HepG2 (cell line): ENCODE measurements around the gene SLC35G2. TPM values are rescaled to one million over a fixed set of nuclear protein-coding genes. Genes with fewer than 3 reads are reported as not detected.

Experiments
- BRD4 ChIP-seq: sonication (generic); formaldehyde crosslinking; IDR thresholded peaks from 2 replicates; pipeline ENCODE4 v1.4.0; 2020; ENCODE audit warnings: missing genetic modification reagents
- CENPBD1 ChIP-seq: sonication (generic); formaldehyde crosslinking; IDR thresholded peaks from 2 replicates; pipeline ENCODE4 v1.8.0; 2022; ENCODE audit warnings: missing genetic modification reagents, low read depth, mild to moderate bottlenecking, borderline replicate concordance
- CHCHD3 ChIP-seq: sonication (generic); formaldehyde crosslinking; IDR thresholded peaks from 2 replicates; pipeline ENCODE4 v1.8.0; 2022; ENCODE audit warnings: mild to moderate bottlenecking, missing genetic modification reagents, moderate library complexity
- EHMT2 ChIP-seq: fragments of 200-600 bp; sonication (generic); IDR thresholded peaks from 2 replicates; pipeline ENCODE4 v1.7.0; 2017; ENCODE audit warnings: antibody characterized with exemption, low read depth, low read length, borderline replicate concordance
- HMG20A ChIP-seq: IDR thresholded peaks from 2 replicates; pipeline ENCODE4 v1.6.1; 2016; ENCODE audit warnings: borderline replicate concordance
- HNRNPH1 ChIP-seq: fragments of 200-400 bp; formaldehyde crosslinking; optimal IDR thresholded peaks from 2 replicates; pipeline ENCODE3; 2017; ENCODE audit warnings: mild to moderate bottlenecking, low read depth, low read length
- MAFF ChIP-seq: IDR thresholded peaks from 2 replicates; pipeline ENCODE4 v1.6.1; 2011; ENCODE audit warnings: low read depth, low read length, improper control_type of control experiment
- MAZ ChIP-seq, 2 experiments: sonication (generic) in 1 of 2; formaldehyde crosslinking in 1 of 2; IDR thresholded peaks; 2 replicates each; pipeline versions ENCODE4 v1.5.0 to v1.6.1; 2012 to 2020; ENCODE audit warnings: low read depth in 2 of 2, mild to moderate bottlenecking in 2 of 2, borderline replicate concordance in 1 of 2, improper control_type of control experiment in 1 of 2, low read length in 1 of 2, missing genetic modification reagents in 1 of 2, moderate library complexity in 1 of 2
- MIER3 ChIP-seq: IDR thresholded peaks from 2 replicates; pipeline ENCODE4 v1.6.1; 2016; ENCODE audit warnings: missing compliant biosample characterization, borderline replicate concordance
- NBN ChIP-seq: fragments of 450-650 bp; conservative IDR thresholded peaks from 2 replicates; pipeline ENCODE4 v1.6.1; 2017
- SNAI1 ChIP-seq: sonication (generic); formaldehyde crosslinking; IDR thresholded peaks from 2 replicates; pipeline ENCODE4 v1.5.0; 2020; ENCODE audit warnings: mild to moderate bottlenecking, missing genetic modification reagents, borderline replicate concordance
- SUZ12 ChIP-seq: fragments of 150-350 bp; IDR thresholded peaks from 2 replicates; pipeline ENCODE4 v1.6.1; 2014; ENCODE audit warnings: low read depth, low read length
- TMF1 ChIP-seq: sonication (generic); formaldehyde crosslinking; IDR thresholded peaks from 2 replicates; pipeline ENCODE4 v1.8.1; 2022; ENCODE audit warnings: low read depth, missing genetic modification reagents
- ZBTB1 ChIP-seq: sonication (generic); formaldehyde crosslinking; IDR thresholded peaks from 2 replicates; pipeline ENCODE4 v1.4.0; 2020; ENCODE audit warnings: missing genetic modification reagents, borderline replicate concordance
- ZBTB43 ChIP-seq: sonication (generic); formaldehyde crosslinking; conservative IDR thresholded peaks from 2 replicates; pipeline ENCODE4 v1.4.0; 2020; ENCODE audit warnings: missing genetic modification reagents
- ZBTB8A ChIP-seq: sonication (generic); formaldehyde crosslinking; IDR thresholded peaks from 2 replicates; pipeline ENCODE4 v1.4.0; 2020; ENCODE audit warnings: mild to moderate bottlenecking, low read depth, missing genetic modification reagents, borderline replicate concordance
- ZNF138 ChIP-seq: sonication (generic); formaldehyde crosslinking; IDR thresholded peaks from 2 replicates; pipeline ENCODE4 v1.5.0; 2020; ENCODE audit warnings: mild to moderate bottlenecking, low read depth, missing genetic modification reagents
- ZNF256 ChIP-seq: sonication (generic); formaldehyde crosslinking; conservative IDR thresholded peaks from 2 replicates; pipeline ENCODE4 v1.4.0; 2020; ENCODE audit warnings: missing genetic modification reagents
- ZNF333 ChIP-seq: sonication (generic); formaldehyde crosslinking; IDR thresholded peaks from 2 replicates; pipeline ENCODE4 v1.4.0; 2020; ENCODE audit warnings: mild to moderate bottlenecking, missing genetic modification reagents, borderline replicate concordance
- ZNF761 ChIP-seq: sonication (generic); formaldehyde crosslinking; conservative IDR thresholded peaks from 2 replicates; pipeline ENCODE4 v1.4.0; 2020; ENCODE audit warnings: mild to moderate bottlenecking, missing genetic modification reagents
- ZSCAN31 ChIP-seq: sonication (generic); formaldehyde crosslinking; IDR thresholded peaks from 2 replicates; pipeline ENCODE4 v1.5.0; 2020; ENCODE audit warnings: low read depth, mild to moderate bottlenecking, missing genetic modification reagents
- polyA plus RNA-seq, 8 experiments: library from polyadenylated mRNA; depleted of rRNA in 3 of 8; stranded (reverse) in 7 of 8; unstranded in 1 of 8; fragments of >200 nt; fragmentation: Illumina TruSeq in 4 of 8; extraction: Trizol in 4 of 8; gene quantifications; 2 replicates each; pipeline versions ENCODE4 v1.2.1 to v1.2.3, GENCODE V29; 2011 to 2016; ENCODE audit warnings: low read depth in 4 of 8, missing spikeins in 1 of 8, mixed read lengths in 1 of 8; ENCODE audit not compliant: insufficient read depth in 1 of 8
- total RNA-seq, 5 experiments: library from RNA; depleted of rRNA; stranded (reverse); fragments of >200 nt; fragmentation: Illumina TruSeq; extraction: Trizol; gene quantifications; 2 replicates each; pipeline ENCODE4 v1.2.3, GENCODE V29; 2016; ENCODE audit warnings: low read depth in 1 of 5
- TF ChIP-seq, protein P1 (sequence below): sonication (generic); formaldehyde crosslinking; conservative IDR thresholded peaks from 2 replicates; pipeline ENCODE4 v1.8.0; 2022; ENCODE audit warnings: missing genetic modification reagents
- TF ChIP-seq, protein P2 (sequence below): sonication (generic); formaldehyde crosslinking; IDR thresholded peaks from 2 replicates; pipeline ENCODE4 v1.4.0; 2020; ENCODE audit warnings: mild to moderate bottlenecking, missing genetic modification reagents

SLC35G2 gene
- total and polyA plus RNA-seq, 2 of the 13 experiments (the other 11 are each of a cell fraction or from before 2014, with no cell fraction given): 7.6 to 10.3 TPM

DNA sequence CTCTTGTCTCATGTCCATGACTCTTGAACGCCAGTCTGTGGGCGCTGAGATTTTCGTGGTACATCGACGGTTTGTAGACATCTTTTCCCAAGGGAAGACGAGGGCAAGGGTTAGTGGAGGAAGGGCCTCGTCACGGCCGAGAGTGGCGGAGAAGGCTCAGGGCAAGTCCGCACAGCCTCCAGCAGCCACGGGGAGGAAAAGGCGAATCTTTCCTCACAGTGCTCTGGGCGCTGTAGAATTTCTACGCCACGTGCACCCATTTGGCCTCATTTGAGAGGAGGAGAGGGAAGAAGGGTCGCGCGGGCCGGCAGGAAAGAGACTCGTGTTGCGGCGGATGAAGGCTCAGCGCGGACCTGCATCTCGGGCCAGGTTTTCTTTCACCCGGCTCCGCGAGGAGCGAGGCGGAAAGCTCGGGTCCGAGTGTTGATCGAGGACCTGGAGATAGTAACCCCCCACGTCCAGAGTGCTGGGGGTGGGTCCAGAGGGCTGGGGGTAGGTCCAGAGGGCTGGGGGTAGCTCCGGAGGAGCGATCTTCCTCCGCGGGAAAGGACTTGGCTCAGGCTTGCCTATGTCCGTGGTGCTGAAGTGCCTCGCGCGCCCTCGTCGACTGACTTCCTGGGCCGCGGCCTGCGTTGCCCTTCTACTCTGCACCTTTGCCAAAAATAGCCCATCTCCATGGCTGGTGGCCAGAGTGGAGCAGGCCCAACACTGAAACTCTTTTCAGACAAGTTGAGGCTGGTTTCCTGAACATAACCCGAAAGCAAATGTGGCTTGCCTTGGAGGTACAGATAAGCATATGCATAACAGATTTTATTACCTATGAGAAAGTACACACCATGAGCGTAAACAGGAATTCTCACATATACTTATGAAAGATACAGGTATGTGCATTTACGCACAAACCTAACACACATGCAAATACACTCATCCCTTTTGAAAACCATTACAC is 1.1 kb downstream of the SLC35G2 start (continued):
- TF ChIP-seq ZSCAN31 (CRISPR knock-in tag) (peak; percentile 77; the same call in 1 of the 2 replicates), MIER3 (CRISPR knock-in tag) (no peak), HMG20A (CRISPR knock-in tag) (no peak), ZNF138 (CRISPR knock-in tag) (peak; percentile 75; the same call in 1 of the 2 replicates), TMF1 (CRISPR knock-in tag) (0 out of 2 replicates have a peak, but pooled peaks have one; percentile 58), EHMT2 (no peak; the same call in 1 of the 2 replicates), SUZ12 (no peak), ZBTB8A (CRISPR knock-in tag) (no peak), ZBTB43 (CRISPR knock-in tag) (no peak), MAFF (no peak), HNRNPH1 (no peak), ZBTB1 (CRISPR knock-in tag) (no peak), CHCHD3 (CRISPR knock-in tag) (peak; percentile 63; the same call in 1 of the 2 replicates), ZNF256 (CRISPR knock-in tag) (no peak), ZNF333 (CRISPR knock-in tag) (no peak), CENPBD1 (CRISPR knock-in tag) (no peak), MAZ (IDR thresholded peaks at IDR 0.05; ENCODE audit: borderline replicate concordance, low read depth, low read length) (no peak), MAZ (CRISPR knock-in tag; IDR thresholded peaks at IDR 0.05; ENCODE audit: low read depth) (peak; percentile 66; the same call in 1 of the 2 replicates), BRD4 (CRISPR knock-in tag) (no peak), SNAI1 (CRISPR knock-in tag) (peak; percentile 64; the same call in 1 of the 2 replicates), ZNF761 (CRISPR knock-in tag) (0 out of 2 replicates have a peak, but pooled peaks have one; percentile 49), NBN (no peak)
- TF ChIP-seq, protein P1, sequence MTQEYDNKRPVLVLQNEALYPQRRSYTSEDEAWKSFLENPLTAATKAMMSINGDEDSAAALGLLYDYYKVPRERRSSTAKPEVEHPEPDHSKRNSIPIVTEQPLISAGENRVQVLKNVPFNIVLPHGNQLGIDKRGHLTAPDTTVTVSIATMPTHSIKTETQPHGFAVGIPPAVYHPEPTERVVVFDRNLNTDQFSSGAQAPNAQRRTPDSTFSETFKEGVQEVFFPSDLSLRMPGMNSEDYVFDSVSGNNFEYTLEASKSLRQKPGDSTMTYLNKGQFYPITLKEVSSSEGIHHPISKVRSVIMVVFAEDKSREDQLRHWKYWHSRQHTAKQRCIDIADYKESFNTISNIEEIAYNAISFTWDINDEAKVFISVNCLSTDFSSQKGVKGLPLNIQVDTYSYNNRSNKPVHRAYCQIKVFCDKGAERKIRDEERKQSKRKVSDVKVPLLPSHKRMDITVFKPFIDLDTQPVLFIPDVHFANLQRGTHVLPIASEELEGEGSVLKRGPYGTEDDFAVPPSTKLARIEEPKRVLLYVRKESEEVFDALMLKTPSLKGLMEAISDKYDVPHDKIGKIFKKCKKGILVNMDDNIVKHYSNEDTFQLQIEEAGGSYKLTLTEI (CRISPR knock-in tag): no peak
- TF ChIP-seq, protein P2, sequence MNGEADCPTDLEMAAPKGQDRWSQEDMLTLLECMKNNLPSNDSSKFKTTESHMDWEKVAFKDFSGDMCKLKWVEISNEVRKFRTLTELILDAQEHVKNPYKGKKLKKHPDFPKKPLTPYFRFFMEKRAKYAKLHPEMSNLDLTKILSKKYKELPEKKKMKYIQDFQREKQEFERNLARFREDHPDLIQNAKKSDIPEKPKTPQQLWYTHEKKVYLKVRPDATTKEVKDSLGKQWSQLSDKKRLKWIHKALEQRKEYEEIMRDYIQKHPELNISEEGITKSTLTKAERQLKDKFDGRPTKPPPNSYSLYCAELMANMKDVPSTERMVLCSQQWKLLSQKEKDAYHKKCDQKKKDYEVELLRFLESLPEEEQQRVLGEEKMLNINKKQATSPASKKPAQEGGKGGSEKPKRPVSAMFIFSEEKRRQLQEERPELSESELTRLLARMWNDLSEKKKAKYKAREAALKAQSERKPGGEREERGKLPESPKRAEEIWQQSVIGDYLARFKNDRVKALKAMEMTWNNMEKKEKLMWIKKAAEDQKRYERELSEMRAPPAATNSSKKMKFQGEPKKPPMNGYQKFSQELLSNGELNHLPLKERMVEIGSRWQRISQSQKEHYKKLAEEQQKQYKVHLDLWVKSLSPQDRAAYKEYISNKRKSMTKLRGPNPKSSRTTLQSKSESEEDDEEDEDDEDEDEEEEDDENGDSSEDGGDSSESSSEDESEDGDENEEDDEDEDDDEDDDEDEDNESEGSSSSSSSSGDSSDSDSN (CRISPR knock-in tag): no peak; the same call in 1 of the 2 replicates
